Ovary (tissue), 3 donors: Measurements from ENCODE around the gene AASDHPPT.

Experiments
- CTCF ChIP-seq, 3 donors: fragments of 450-650 bp in 2 of 3; fragments of 200-600 bp in 1 of 3; IDR thresholded peaks; one replicate each; pipeline versions ENCODE4 v1.5.1 to v1.8.0; 2016 to 2022; ENCODE audit warnings: antibody characterized with exemption in 3 of 3, mild to moderate bottlenecking in 1 of 3
- EP300 ChIP-seq: sonication (generic); formaldehyde crosslinking; IDR thresholded peaks from one replicate; pipeline ENCODE4 v1.6.1; 2017; ENCODE audit warnings: antibody characterized with exemption
- POLR2A ChIP-seq: fragments of 450-650 bp; IDR thresholded peaks from one replicate; pipeline ENCODE4 v1.6.1; 2017; ENCODE audit warnings: antibody characterized with exemption, mild to moderate bottlenecking, moderate library complexity
- donor health status: DM: no; HTN: no; CAD: no.

GRCh38 chr11:106061249-106061784 lies 16.1 kb upstream of the AASDHPPT start:
- TF ChIP-seq CTCF (IDR thresholded peaks at IDR 0.05): no peak
- TF ChIP-seq POLR2A: no peak
- TF ChIP-seq EP300: no peak
